Measurements from ENCODE around the gene PROCA1. TPM values are rescaled to one million over a fixed set of nuclear protein-coding genes. Genes with fewer than 3 reads are reported as not detected.
A peak's percentile ranks its signal among the peaks of the same experiment; 100 is the strongest.

Gene PROCA1
- total and polyA plus RNA-seq, 7 donors = 0.54 to 2.3 (median 1.1) TPM; not detected in 1

DNA sequence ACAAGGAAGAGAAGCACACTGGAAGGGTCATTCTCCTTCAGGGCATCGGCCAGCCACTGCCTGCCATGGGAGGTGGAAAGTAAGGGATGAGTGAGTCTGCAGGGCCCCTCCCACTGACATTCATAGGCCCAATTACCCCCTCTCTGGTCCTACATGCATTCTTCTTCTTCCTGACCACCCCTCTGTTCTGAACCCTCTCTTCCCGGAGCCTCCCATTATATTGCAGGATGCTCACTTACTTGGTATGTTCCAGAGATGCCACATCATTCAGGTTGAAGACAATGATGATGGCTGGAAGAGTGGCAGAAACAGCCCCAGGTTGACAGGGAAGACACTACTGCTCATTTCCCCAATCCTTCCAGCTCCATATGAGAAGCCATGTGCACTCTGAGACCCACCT, 3.5 kb upstream of the PROCA1 start:
- Histone ChIP-seq H3K27ac (no peak overlapping the region), H3K9me3 (no peaks in the 10 kb centered on the region), H3K27me3 (no peaks in the 10 kb centered on the region), H3K4me3 (no peak overlapping the region), H3K36me3 (peaks cover 0 to 25% (median 16%) of the 10 kb centered on the region in 4 donors), H3K4me1 (peaks cover 0 to 52% (median 46%) of the 10 kb centered on the region in 4 donors)
- 89 to 96% methylated on average over 2 of the region's 2 CpGs for WGBS, 2 donors
- TF ChIP-seq EP300 (IDR thresholded peaks at IDR 0.05) (no peak), POLR2AphosphoS5 (IDR thresholded peaks at IDR 0.05) (no peak), POLR2A (IDR thresholded peaks at IDR 0.05) (no peak)
- TF ChIP-seq, protein P1, sequence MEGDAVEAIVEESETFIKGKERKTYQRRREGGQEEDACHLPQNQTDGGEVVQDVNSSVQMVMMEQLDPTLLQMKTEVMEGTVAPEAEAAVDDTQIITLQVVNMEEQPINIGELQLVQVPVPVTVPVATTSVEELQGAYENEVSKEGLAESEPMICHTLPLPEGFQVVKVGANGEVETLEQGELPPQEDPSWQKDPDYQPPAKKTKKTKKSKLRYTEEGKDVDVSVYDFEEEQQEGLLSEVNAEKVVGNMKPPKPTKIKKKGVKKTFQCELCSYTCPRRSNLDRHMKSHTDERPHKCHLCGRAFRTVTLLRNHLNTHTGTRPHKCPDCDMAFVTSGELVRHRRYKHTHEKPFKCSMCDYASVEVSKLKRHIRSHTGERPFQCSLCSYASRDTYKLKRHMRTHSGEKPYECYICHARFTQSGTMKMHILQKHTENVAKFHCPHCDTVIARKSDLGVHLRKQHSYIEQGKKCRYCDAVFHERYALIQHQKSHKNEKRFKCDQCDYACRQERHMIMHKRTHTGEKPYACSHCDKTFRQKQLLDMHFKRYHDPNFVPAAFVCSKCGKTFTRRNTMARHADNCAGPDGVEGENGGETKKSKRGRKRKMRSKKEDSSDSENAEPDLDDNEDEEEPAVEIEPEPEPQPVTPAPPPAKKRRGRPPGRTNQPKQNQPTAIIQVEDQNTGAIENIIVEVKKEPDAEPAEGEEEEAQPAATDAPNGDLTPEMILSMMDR (IDR thresholded peaks at IDR 0.05) = no peak
- no peak for DNase-seq
- intact Hi-C loops (cut with DNase I) = no loop called here

- no peak overlapping the region for H3K4me3 ChIP-seq
- H3K27me3 ChIP-seq = no peaks in the 10 kb centered on the region
- DNase-seq = no peak
- H3K4me1 ChIP-seq = peaks cover 0 to 50% (median 49%) of the 10 kb centered on the region in 4 donors
- WGBS, 2 donors = 79 to 92% methylated on average over 3 of the region's 3 CpGs
- H3K36me3 ChIP-seq = peaks cover 0 to 25% (median 16%) of the 10 kb centered on the region in 4 donors
- no peaks in the 10 kb centered on the region for H3K9me3 ChIP-seq
- TF ChIP-seq POLR2AphosphoS5 (IDR thresholded peaks at IDR 0.05) (no peak), POLR2A (IDR thresholded peaks at IDR 0.05) (no peak), EP300 (IDR thresholded peaks at IDR 0.05) (no peak)
- TF ChIP-seq, protein P1 (IDR thresholded peaks at IDR 0.05) = no peak
- intact Hi-C loops (cut with DNase I) = loop anchor here (5.0 kb wide), 2 partner anchors 52 to 67 kb away; partner anchors contain the start of genes BLTP2, SDF2 and SUPT6H
- no peak overlapping the region for H3K27ac ChIP-seq
Observed at GRCh38 chr17:28714281-28714680, 2.6 kb upstream of the PROCA1 start.

DNA sequence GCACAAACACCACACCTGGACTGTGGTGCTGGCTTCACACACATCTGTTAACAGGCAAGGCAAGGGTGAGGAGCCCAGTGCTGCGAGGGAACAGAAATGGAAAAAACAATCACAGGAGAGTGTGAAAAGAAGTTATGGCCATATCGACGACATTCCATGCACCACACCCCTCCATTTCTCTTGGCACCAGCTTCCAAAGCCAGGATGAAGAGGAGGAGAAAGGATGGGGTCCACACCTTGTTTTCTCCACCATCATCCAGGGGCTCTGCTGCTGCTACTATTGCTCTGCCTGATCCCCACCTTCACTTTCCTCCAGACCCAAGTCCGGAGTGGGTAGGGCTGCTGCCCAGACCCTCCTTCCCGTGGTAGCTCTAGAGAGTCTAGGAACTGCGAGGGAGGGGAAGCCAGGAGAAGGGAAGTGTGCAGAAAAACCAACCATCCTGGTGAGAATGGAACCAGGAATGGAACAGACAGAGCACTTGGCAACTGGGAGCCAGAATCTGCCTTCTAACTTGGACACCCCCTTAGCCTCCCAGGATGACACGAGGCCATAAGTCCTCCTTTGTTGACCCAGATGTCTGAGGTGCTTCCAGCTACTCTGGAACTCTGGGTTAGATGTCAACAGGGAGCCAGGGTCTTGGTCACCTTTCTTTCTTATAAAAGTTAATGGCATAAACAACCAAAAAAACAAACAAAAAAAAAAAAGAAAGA, 1.2 kb upstream of the PROCA1 start:
- intact Hi-C loops (cut with DNase I) = loop anchor here (5.0 kb wide), 2 partner anchors 51 to 66 kb away; partner anchors contain the start of genes BLTP2, SDF2 and SUPT6H
- peaks cover 0 to 38% (median 35%) of the 10 kb centered on the region in 4 donors for H3K4me1 ChIP-seq
- WGBS, 2 donors = 66 to 85% methylated on average over 7 of the region's 7 CpGs

GRCh38 chr17:28712032-28712704, 480 bp upstream of the PROCA1 start:
- no peak for DNase-seq
- Histone ChIP-seq H3K4me1 (peaks cover 0 to 38% (median 30%) of the 10 kb centered on the region in 4 donors), H3K36me3 (peaks cover 0 to 25% (median 16%) of the 10 kb centered on the region in 4 donors), H3K27me3 (no peaks in the 10 kb centered on the region), H3K27ac (peak overlapping the region; percentile 92 to 94 (median 92)), H3K4me3 (peak overlapping the region; percentile 54 to 62 (median 60)), H3K9me3 (no peaks in the 10 kb centered on the region)
- intact Hi-C loops (cut with DNase I) = loop anchor here (5.0 kb wide), 2 partner anchors 50 to 65 kb away; partner anchors contain the start of genes BLTP2, SDF2 and SUPT6H
- WGBS, 2 donors = 27 to 54% methylated on average over 34 of the region's 34 CpGs
- TF ChIP-seq POLR2AphosphoS5 (IDR thresholded peaks at IDR 0.05) = no peak
- TF ChIP-seq POLR2A (IDR thresholded peaks at IDR 0.05) = no peak
- TF ChIP-seq EP300 (IDR thresholded peaks at IDR 0.05) = no peak
- TF ChIP-seq, protein P1 (IDR thresholded peaks at IDR 0.05) = no peak

More for the DNA sequence above, 1.2 kb upstream of the PROCA1 start:
- Histone ChIP-seq H3K9me3 (no peaks in the 10 kb centered on the region), H3K4me3 (no peak overlapping the region), H3K27ac (no peak overlapping the region), H3K36me3 (peaks cover 0 to 25% (median 16%) of the 10 kb centered on the region in 4 donors), H3K27me3 (no peaks in the 10 kb centered on the region)
- DNase-seq = no peak
- TF ChIP-seq POLR2AphosphoS5 (IDR thresholded peaks at IDR 0.05) = no peak
- no peak for TF ChIP-seq POLR2A (IDR thresholded peaks at IDR 0.05)
- TF ChIP-seq, protein P1 (IDR thresholded peaks at IDR 0.05) = no peak
- no peak for TF ChIP-seq EP300 (IDR thresholded peaks at IDR 0.05)
